Dedifferentiated amniotic fluid mesenchymal stem cell (primary cell): ENCODE measurements around the gene COPB2.

Experiments used
- DNase-seq: peaks from one replicate; pipeline ENCODE4 v3.0.0-alpha.2; 2016; ENCODE audit errors: extremely low spot score

COPB2 gene

DNA sequence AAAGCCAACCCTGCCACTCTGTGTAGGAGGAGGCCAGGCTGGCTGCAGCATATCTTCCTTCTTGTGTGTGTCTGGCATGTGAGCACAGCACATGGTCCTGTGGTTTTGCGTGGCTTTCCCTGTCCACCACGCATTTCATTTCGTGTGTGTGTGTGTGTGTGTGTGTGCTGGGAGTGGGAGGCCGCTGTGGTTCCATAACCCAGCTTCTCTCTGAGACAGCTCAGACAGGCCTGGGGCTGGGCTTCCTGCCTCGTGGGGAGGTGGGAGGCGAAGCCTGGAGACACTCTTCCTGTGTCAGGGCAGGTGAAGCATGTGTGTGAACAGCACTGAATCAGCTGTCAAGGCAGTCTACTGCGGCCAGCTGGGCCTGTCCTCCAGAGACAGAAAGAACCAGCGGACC, 61.6 kb downstream of the COPB2 start:
- DNase-seq, result no peak

DNA sequence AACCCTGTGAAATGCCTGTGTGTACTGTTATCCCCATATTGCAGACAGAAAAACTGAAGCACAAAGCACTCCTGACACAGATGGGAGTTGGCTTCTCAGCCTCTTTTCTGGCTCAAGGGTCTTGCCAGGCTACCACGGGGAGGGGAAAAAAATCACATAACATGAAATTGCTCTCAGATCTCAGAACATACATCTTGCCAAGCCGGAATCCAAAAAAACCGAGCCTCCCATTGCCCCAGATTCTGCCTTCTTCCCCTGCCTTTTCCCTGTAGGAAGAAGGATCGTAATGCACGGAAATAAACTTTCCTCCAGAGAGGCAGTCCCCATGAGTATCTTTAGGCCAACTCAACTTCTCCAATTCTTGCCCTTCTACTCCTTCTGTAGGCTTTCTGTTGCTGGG, 62.2 kb downstream of the COPB2 start:
- DNase-seq, result no peak

DNA sequence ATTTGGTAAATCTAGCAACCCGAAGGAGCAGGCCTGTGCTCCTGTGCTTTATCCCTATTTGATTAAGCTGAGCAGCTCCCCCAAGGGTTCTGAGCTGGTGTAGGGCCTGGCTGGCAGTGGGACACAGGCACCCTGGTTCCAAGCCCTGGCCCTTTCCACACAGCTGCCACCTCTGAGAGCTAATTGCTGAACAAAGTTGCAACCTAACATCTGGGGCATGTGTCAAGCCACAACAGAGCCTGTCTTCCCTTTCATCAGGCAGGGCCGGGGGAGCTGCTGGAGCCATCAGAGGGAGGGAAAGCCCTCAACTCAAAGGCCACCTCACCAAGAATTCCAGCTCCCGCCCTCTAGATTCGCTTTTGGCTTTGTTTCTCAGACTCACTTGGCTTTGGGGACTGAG, 62.7 kb downstream of the COPB2 start:
- DNase-seq, result no peak

DNA sequence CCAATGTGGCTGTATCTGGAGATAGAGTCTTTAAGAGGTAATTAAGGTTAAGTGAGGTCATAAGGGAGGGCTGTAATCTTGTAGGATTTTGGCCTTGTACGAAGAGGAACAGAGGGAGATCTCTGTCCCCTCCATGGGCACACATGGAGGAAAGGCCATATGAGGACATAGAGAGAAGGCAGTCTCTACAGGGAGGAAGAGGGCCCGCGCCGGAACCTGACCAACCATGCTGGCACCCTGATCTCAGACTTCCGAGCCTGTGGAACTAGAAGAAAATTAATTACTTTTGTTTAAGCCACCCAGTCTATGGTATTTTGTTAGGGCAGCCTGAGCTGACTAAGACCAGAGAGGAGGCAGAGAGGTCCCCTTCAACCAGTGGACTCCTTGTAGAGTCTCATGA, 63.3 kb downstream of the COPB2 start:
- no peak for DNase-seq

DNA sequence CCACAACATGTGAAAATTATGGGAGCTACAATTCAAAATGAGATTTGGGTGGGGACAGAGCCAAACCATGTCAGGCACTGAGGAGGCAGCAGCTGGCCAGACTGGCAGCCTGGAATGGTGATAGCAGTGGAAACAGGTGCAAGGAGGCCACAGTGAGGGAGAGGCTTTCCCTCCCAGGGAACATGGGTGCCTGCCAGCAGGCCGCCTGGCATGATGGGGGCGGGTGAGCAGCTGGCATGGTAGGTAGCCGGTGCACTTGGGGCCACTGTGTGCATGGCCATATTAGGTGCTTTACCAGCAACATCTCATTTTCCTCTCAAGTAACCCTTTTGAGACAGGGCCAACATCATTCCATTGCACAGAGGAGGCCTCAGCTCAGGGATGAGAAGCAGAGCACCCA, 63.9 kb downstream of the COPB2 start:
- no peak for DNase-seq

DNA sequence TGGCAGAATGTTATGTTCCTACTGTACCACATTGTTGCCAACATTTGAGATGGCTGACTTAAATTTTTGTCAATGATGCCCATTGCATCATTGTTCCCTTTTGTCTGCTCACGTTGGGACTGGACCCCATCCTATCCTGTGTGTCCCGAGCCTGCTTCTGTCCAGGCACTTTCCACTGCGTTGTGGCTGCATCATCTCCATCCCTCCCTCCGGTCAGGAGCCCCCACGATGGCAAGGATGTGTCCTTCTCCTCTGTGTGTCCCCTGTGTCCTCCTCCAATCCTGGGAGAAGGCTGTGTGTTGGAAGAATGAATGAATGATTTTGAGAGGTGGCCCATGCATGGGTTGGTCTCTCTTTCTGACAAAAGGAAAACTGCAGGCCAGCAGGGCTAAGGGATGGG, 65.0 kb downstream of the COPB2 start:
- no peak for DNase-seq

DNA sequence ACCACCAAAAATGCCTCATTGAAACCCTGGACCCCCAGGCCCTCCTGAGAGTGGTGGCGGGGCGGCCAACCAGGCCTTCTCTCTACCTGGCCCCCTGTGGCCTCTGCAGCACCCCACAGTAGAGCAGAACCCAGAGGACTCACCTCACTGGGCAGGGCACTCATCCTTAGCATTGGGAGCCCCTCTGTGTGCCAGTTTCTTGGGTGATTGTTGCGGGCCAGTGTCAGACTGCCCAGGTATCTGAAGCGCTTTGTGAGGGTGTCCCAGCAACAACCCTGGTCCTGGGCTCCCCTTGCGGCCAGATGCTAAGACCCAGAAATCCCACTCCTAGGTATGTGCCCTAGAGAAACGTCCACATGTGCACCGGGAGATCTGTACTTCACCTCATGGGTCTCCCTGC, 66.3 kb downstream of the COPB2 start:
- DNase-seq, result no peak

DNA sequence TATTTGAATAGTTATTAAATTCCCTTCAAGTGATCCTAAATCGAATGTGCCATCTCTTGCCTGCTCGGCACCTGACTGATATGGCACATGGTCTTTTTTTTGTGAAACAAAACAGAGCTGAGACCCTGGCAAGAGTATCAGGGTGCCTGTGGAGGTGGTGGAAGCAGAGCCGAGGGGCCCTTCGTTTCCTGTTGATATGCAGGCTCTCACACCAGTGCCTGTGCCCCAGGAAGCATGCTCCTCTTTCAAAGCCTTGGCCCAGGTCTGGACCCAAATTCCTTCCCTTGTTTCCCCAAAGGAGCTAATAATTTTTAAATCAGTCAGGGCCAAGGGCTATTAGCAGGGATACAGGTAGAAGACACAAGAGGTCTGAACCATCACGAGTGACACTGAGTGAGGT, 67.1 kb downstream of the COPB2 start:
- no peak for DNase-seq

DNA sequence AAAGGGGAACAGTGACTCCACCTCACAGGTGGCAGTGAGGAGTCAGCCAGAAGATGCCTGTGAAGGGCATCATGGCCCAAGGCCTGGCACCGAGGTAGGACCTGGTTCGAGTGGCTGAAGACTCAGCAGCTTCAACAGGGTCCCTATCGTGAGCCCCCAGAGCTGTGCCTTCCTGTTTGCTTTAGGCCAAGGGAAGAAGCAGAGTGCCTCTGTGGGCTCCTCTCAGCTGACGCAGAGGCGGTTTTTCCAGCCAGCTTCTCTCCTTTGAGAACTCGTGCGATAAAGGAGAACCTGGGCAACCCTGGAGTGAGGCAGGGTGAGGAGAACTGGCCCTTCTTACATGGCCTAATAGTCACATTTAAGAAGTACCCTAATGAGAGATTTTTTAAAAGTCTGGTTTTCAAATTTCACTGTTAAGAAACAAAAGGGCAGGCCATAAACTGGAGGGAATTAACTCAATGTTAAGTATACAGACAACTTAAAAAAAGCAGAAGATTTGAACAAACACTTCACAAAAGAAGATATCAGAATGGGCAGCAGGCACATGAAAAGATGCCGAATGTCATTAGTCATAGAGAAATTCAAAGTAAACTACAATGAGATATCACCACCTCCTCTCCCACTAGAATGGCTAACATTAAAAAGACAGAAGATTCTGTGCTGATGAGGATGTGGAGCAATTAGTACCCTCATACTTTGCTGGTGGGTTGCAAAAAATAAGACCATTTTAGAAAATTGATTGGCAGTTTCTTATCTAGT, 68.7 kb downstream of the COPB2 start:
- DNase-seq, result no peak

DNA sequence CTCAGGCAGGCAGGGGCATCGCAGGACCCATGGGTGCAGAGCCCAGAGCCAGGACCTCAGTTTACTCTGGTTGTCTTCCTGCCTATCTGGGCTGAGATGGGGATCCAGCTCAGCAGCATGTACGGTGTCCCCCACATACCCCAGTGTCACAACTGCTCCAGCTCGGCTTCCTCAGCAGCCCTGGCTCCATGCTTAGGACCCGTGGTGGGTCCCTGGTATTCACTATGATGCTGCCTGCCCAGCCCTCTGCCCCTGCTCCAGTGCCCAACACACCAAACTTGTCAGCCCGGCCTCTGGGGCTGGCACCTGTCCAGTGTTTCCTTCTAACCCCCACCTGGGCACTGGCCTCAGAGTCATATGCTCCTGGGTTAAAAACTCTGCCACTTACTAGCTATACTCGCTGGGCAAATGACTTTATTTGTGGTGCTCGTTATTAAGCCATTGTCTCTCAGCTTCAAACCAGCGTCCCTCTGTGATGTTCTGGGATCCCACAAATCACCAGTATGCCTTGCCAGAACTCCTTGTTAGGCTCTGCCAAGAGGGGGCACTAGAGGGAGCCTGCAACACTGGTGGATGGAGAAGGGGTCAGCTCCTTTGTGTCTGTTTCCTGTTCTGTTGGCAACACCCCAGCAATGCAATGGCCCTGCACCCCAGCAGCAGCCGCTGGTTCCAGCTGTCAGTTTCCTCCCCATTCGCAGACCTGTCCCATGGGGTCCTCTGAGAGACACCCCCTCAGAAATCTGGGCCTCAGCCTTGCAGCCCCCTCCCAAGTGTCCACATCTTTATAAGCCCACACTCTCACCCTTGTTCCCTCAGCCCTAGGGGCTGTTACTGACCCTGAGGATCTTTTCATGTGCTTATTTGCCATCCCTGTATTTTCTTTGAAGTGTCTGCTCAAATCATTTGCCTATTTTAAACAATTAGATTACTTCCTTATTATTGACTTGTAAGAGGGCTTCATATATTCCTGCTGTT, 69.7 kb downstream of the COPB2 start:
- no peak for DNase-seq

DNA sequence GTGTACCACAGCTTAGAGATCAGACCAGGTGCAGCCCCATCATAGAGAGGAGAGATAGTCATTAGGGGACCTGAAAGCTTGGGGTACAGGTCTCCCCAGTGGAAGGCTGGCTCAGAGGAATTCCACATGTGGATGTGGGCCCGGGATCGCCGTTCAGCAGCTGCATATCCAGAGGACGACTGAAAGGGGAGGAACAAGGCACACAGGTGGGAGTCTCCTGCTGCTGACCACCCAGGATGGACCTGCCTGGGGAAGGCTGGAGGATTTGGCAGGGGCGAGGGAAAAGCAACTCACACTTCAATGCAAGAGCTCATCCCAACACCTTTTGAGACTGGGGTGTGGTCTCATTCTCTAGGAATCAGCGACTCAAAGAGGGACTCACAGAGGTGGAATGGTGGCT, 70.6 kb downstream of the COPB2 start:
- no peak for DNase-seq

DNA sequence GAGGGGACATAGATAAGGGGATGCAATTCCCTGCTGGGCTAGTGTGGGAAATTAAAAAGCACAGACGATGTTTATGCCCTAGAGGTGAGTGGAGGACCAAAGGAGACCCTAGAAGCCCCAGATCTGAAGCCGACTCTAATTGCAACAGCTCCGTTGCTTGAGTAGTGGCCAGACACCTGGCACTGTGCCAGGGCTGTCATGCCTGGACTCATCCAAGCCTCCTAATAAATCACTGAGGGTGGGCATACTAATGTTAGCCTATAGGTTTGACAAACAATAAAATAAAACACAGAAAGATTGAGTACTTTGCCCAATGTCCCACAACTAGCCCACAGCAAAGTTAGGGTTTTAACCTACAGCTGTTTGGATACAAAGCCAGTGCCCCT, 71.0 kb downstream of the COPB2 start:
- no peak for DNase-seq

DNA sequence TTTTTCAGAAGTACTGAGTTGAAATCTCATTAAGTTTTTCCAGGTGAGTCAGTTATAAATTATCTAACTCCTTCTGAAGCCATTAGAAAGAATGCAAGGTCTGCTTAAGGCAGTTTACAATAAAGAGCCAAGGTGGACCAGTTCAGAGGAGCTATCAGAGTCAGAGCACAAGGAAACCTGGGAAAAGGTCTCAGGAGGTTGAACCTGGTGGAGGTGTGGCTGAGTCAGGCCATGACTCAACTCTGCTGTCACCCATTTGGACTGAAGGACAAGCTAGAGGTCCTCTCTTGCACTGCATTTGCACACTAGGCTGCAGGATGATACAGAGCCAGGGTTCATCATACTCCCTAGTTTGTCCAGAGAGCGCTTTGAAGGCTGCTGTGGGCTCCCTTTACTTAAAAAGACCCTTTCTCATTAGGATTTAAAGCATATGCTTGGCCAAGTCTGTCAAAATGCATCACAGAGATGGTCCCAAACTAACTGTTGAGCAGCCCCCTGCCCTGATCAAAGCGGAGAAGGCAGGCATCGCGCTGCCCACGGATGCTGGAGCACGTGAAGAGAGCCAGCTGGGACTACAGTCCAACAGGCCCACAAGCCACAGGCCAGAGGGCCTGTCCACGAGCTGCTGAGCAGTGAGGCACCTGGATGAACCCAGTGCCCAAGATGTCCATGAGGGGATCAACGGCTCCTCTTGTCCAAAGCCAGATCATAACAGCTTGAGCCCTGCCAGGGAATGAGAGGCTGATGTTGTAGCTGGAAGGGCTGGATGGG, 71.6 kb downstream of the COPB2 start:
- DNase-seq, result no peak

DNA sequence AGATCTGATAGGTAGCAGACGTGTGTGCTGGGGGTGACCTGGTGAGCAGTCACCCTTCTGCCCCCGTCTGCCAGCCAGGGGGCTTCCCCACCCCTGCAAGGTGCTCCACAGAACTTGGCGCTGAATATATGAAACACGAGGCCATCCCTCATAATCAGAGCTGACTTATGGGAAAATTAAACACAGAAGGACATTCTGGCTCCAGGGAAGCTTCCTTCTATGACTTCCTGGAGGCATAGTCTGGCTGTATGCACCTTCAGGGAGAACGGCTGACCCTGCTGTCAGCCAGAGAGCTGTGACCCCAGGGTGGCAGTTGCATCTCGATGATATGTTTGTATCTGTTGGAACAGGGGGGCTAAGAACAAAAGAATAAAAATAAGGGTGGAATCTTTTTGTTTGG, 72.2 kb downstream of the COPB2 start:
- DNase-seq, result no peak

DNA sequence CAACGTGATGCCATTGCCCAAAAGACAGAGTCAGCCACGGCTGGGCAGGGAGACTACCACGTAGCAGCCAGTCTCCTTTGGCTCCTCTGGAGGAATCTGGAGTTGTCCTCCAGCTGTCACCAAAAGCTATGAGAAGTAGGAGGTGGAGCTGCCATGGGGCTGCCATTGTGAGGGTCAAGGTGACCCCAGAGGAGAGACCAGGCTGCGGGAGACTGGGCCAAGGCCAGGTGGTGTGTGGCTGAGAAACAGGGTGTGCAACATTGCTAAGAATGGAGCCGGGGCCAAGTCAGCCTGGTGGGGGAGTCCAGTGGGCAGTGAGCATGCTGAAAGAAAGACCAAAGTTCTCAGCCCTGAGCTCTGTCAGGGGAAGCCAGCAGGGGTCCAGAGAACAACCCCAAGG, 75.5 kb downstream of the COPB2 start:
- DNase-seq, result no peak

DNA sequence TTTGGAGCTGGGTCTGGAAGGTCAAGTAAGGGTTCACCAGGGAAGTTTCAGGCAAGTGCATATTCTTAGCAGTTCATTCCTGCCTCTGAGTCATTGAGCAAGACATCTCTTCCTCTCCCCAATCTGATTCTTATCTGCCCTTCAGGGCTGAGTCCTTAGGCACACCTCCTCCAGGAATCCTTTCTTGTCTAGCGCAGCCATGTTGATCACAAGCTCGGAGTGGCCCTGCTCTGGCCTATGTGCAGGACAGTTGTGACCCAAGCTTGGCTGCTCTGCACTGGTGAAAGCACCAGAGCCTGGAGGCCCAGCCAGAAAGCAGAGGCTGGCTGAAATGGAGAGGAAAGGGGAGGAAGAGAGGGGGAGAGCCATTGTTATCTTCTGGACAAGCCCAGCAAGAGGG, 76.5 kb downstream of the COPB2 start:
- DNase-seq, result peak; percentile 18

DNA sequence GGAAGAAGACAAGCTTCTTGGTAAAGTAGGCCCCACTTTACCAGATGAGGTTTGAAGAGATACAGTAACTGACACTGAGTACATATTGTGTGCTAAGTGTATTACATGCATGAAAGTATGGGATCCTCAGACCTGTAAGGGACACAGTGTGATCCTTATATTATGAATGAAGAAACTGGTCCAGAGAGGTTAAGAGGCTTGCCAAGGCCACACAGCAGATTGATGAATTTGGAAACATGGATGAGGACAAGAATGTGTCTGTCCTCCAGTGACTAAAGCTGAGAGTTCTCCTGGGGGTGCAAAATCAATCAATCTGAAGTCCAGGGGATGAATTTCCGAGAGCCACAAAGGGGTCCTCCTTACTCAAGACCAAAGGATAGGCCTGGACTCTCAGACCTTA, 77.0 kb downstream of the COPB2 start:
- DNase-seq, result no peak

DNA sequence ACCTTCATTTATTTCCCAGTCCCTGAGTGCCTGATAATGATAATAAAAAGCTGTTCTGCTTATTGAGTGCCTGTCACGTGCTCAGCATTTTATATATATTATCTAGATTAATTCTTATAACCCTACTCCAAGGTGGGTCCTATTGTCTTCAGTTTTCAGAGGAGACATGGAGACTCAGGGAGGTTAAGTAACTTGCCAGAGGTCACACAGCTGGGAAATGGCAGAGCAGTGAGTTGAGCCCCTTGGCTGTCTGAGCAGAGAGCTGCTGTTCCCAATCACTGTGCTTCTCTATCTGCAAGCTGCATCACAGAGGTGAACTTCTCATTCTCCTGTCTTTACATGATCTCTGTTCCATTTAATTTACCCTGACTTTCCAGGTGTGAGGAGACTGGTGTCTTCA, 77.9 kb downstream of the COPB2 start:
- no peak for DNase-seq

DNA sequence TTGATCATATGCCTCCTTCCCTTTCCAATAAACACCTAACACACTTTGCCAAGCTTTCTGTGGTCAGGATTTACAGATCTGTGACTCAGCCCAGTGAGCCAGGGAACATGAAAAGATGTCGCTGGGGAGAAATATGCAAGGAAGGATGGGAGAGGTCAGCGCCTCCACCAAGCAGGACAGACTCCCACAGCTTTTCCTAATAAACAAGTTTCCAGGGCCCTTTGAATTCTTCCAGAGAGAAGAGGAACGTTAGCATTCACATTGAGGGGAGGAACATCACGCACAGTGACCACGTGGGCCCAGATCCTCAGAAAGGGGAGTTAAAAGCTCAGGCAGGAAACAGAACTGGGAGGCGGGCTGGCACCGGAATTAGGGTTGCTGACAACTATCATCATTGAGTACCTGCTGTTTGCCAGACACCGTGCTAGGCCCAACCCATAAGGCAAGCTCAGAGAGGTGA, 78.9 kb downstream of the COPB2 start:
- peak; percentile 52 for DNase-seq

DNA sequence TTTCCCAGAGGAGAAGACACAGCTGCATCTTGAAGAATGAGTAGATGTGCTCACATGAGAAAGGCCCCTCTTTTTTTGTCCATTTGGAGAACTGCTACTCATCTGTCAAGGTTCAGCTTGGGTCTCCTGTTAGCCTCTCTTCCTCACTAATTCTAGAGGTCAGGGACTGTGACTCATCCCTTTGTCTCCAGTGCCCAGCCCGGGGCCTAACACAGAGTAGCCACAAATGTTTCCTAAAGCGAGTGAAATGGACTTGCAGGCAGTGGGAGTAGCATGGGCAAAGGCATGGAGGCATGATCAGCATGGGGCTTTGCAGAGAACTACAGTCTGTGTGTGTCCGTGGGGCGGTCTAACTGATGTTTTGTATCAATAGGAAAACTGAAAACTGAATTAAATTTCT, 79.6 kb downstream of the COPB2 start:
- no peak for DNase-seq

DNA sequence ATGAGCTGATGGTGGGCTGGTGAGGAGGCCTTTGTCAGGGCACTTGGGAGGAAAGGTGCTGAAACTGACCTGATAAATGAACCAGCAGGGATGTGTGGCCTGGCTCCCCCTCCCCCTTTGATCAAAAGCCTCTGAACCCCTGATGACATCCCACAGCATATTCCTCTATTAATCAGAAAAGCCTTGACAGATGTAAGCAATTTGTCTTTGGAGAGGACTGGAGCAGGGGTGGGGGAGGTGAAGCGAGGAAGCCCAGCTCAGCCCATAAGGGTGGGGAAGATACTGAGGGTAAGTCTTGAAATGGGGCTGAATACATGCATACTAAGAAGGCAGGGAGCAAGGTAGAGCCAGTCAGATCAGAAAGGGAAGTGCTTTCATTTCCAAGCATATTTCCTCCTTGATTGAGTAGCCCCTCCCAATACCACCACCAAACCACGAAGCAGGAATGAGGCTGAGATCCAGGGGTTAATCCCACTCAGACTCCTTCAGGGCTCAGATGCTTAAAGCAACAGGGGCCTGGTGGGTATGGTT, 80.3 kb downstream of the COPB2 start:
- DNase-seq, result no peak

DNA sequence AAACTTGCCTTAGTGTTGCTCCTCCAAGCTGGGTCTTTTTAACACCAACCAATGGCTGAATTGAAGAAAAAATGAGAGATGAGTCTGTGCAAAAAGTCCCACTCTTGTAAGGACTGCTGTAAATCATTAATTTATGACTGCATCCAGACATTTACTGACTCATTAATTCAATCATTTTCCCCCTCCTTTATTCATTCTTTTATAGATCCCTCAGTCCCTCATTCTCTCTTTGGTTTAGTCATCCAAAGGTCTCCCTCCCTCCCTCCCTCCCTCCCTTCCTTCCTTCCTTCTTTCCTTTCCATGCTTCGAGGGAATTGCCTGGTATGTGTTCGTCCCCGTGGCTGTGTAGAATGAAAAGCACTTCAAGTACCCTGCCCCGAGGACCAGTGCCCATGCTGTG, 80.9 kb downstream of the COPB2 start:
- DNase-seq, result no peak
